GM12878 (cell line): Measurements from ENCODE around the gene PAK6. TPM values are rescaled to one million over a fixed set of nuclear protein-coding genes. Genes with fewer than 3 reads are reported as not detected.

Source experiments
- ASH2L ChIP-seq: fragments of 300-600, 200-600 bp; sonication (generic); IDR thresholded peaks from 2 replicates; pipeline ENCODE4 v1.6.1; 2017; ENCODE audit warnings: low read depth, mild to moderate bottlenecking, borderline replicate concordance
- BACH1 ChIP-seq: fragments of 450-650 bp; IDR thresholded peaks from 2 replicates; pipeline ENCODE4 v1.6.1; 2017; ENCODE audit warnings: mild to moderate bottlenecking, borderline replicate concordance
- E2F4 ChIP-seq: IDR thresholded peaks from 2 replicates; pipeline ENCODE4 v1.6.1; 2012; ENCODE audit warnings: low read depth, low read length, improper control_type of control experiment
- MEF2A ChIP-seq: IDR thresholded peaks from 2 replicates; pipeline ENCODE4 v1.6.1; 2011; ENCODE audit warnings: low read depth, mild to moderate bottlenecking, low read length, moderate library complexity; ENCODE audit not compliant: insufficient read depth
- NBN ChIP-seq: fragments of 450-650 bp; IDR thresholded peaks from 2 replicates; pipeline ENCODE4 v1.6.1; 2016
- REST ChIP-seq: IDR thresholded peaks from 2 replicates; pipeline ENCODE4 v1.6.1; 2012; ENCODE audit warnings: mild to moderate bottlenecking, low read depth, low read length
- ZBTB40 ChIP-seq: fragments of 450-650 bp; IDR thresholded peaks from 2 replicates; pipeline ENCODE4 v1.6.1; 2016; ENCODE audit warnings: mild to moderate bottlenecking, moderate library complexity, borderline replicate concordance
- polyA plus RNA-seq, 11 experiments: library from polyadenylated mRNA; depleted of rRNA in 4 of 11; unstranded in 6 of 11; stranded (reverse) in 5 of 11; fragments of >200 nt; fragmentation: Nextera tagmentation in 4 of 11; fragmentation: Illumina TruSeq in 1 of 11; extraction: Ambion mirVana in 4 of 11; extraction: Trizol in 1 of 11; gene quantifications; 1 replicate in 1 of 11; 2 replicates in 10 of 11; pipeline versions ENCODE4 v1.2.1 to v1.2.3, GENCODE V29; 2011 to 2016; ENCODE audit warnings: inconsistent platforms in 2 of 11, missing spikeins in 2 of 11, low read depth in 1 of 11
- total RNA-seq, 4 experiments: library from RNA; depleted of rRNA in 3 of 4; stranded (reverse); fragments of >200 nt in 3 of 4; fragmentation: Illumina TruSeq in 1 of 4; extraction: Trizol in 1 of 4; gene quantifications; 2 replicates each; pipeline versions ENCODE4 v1.2.1 to v1.2.3, GENCODE V29; 2013 to 2021

The PAK6 gene
- total and polyA plus RNA-seq, 10 of the 15 experiments (the other 5 are each of a cell fraction or from before 2014, with no cell fraction given), result 0.07 to 0.92 (median 0.31) TPM; not detected in 2

GRCh38 chr15:40293006-40293405 lies 54.1 kb downstream of the PAK6 start (continued):
- TF ChIP-seq E2F4, result no peak
- TF ChIP-seq REST, result no peak
- TF ChIP-seq ASH2L, result no peak
- TF ChIP-seq NBN, result no peak
- no peak for TF ChIP-seq BACH1
- TF ChIP-seq MEF2A, result no peak
- no peak for TF ChIP-seq ZBTB40
